ENCODE measurements around the gene KDM3B. TPM values are rescaled to one million over a fixed set of nuclear protein-coding genes. Genes with fewer than 3 reads are reported as not detected.

Gene KDM3B
- total RNA-seq, 2 donors from 2014 or later = 98.2 to 104 TPM

- H3K4me3 ChIP-seq (ENCODE audit: low read length) = no peak overlapping the region
- no peak for DNase-seq
- H3K9ac ChIP-seq (ENCODE audit: extremely low read depth, low read length, poor library complexity, severe bottlenecking) = no peak overlapping the region
- no peak overlapping the region for H3K4me3 Mint-ChIP-seq
- H3K27ac Mint-ChIP-seq = peak overlapping the region; percentile 22
- no peaks in the 10 kb centered on the region for H3K9me3 ChIP-seq (ENCODE audit: control insufficient read depth, low read length)
- H3K36me3 ChIP-seq (ENCODE audit: control insufficient read depth, insufficient read depth, low read length) = no peaks in the 10 kb centered on the region
- no peak overlapping the region for H3K27ac ChIP-seq (ENCODE audit: low read depth, low read length)
- 90% methylated on average over 3 of the region's 3 CpGs; no CpG with 5 or more reads in 1 of the 2 experiments for WGBS, 2 experiments (ENCODE audit: insufficient coverage in 1 of 2, insufficient read length in 1 of 2)
- H3K27me3 ChIP-seq (ENCODE audit: control insufficient read depth, insufficient read depth, low read length, poor library complexity, severe bottlenecking) = no peaks in the 10 kb centered on the region
- peaks cover 30% of the 10 kb centered on the region for H3K4me1 Mint-ChIP-seq
- H3K36me3 Mint-ChIP-seq (ENCODE audit: low read depth) = no peaks in the 10 kb centered on the region
- no peaks in the 10 kb centered on the region for H3K9me3 Mint-ChIP-seq
- peaks cover 1% of the 10 kb centered on the region for H3K4me1 ChIP-seq (ENCODE audit: control insufficient read depth, insufficient read depth, low read length)
- no peaks in the 10 kb centered on the region for H3K27me3 Mint-ChIP-seq (ENCODE audit: insufficient read depth)
- TF ChIP-seq, protein P1, sequence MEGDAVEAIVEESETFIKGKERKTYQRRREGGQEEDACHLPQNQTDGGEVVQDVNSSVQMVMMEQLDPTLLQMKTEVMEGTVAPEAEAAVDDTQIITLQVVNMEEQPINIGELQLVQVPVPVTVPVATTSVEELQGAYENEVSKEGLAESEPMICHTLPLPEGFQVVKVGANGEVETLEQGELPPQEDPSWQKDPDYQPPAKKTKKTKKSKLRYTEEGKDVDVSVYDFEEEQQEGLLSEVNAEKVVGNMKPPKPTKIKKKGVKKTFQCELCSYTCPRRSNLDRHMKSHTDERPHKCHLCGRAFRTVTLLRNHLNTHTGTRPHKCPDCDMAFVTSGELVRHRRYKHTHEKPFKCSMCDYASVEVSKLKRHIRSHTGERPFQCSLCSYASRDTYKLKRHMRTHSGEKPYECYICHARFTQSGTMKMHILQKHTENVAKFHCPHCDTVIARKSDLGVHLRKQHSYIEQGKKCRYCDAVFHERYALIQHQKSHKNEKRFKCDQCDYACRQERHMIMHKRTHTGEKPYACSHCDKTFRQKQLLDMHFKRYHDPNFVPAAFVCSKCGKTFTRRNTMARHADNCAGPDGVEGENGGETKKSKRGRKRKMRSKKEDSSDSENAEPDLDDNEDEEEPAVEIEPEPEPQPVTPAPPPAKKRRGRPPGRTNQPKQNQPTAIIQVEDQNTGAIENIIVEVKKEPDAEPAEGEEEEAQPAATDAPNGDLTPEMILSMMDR (conservative IDR thresholded peaks at IDR 0.05) = no peak
Observed at GRCh38 chr5:138334867-138335447, 17.5 kb upstream of the KDM3B start.

- peaks cover 5% of the 10 kb centered on the region for H3K4me1 ChIP-seq (ENCODE audit: control insufficient read depth, insufficient read depth, low read length)
- DNase-seq = no peak
- no peaks in the 10 kb centered on the region for H3K27me3 Mint-ChIP-seq (ENCODE audit: insufficient read depth)
- peaks cover 15% of the 10 kb centered on the region for H3K36me3 ChIP-seq (ENCODE audit: control insufficient read depth, insufficient read depth, low read length)
- H3K27ac ChIP-seq (ENCODE audit: low read depth, low read length) = peak overlapping the region; percentile 100
- TF ChIP-seq, protein P1 (conservative IDR thresholded peaks at IDR 0.05) = no peak
- no peaks in the 10 kb centered on the region for H3K9me3 ChIP-seq (ENCODE audit: control insufficient read depth, low read length)
- H3K9ac ChIP-seq (ENCODE audit: extremely low read depth, low read length, poor library complexity, severe bottlenecking) = peak overlapping the region; percentile 100
- 32 to 46% methylated on average over 4 to 13 of the region's 13 CpGs for WGBS, 2 experiments (ENCODE audit: insufficient coverage in 1 of 2, insufficient read length in 1 of 2)
- peaks cover 30% of the 10 kb centered on the region for H3K4me1 Mint-ChIP-seq
- no peaks in the 10 kb centered on the region for H3K9me3 Mint-ChIP-seq
- H3K27ac Mint-ChIP-seq = peak overlapping the region; percentile 100
- no peaks in the 10 kb centered on the region for H3K27me3 ChIP-seq (ENCODE audit: control insufficient read depth, insufficient read depth, low read length, poor library complexity, severe bottlenecking)
- H3K4me3 Mint-ChIP-seq = peak overlapping the region; percentile 82
- H3K36me3 Mint-ChIP-seq (ENCODE audit: low read depth) = peaks cover 13% of the 10 kb centered on the region
- H3K4me3 ChIP-seq (ENCODE audit: low read length) = peak overlapping the region; percentile 100
Observed at GRCh38 chr5:138336952-138337684, 15.4 kb upstream of the KDM3B start.

DNA sequence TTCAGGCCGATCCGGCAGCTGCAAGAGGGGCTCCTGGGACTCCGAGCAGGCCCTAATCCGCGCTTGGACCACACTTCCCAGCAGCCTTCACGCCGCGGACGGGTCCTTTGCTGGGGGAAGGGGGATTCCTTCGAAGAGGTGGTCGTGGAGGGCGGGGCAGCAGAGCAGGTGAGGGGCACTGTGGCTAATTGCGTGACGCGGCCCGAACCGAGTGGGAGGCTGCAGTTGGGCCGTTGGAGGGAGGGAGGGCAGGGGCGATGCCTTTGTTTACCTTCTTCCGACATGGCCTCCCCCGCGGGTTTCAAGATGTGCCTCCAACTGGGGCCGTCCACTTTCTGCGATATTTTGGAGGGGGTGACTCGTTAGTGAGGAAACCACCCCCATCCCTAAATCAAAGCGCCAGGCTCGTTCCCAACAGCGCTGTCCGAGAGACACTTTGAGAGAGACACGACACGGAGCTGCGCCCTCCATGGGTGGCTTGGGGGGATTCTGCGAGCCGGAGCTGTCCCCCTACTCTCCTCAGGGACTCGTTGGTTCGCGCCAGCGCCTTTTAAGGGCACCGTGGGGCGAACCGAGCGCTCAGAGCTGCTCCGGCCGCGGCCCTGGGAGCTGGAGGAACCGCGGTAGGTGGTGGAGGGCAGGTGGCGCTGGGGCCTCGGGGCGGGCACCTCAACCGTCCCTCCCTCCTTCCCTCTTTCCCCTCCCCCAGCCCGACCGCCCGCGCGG lies 14.6 kb upstream of the KDM3B start, which contains the start of gene FAM53C:
Gene FAM53C (plus strand): TSS at position 582 of the 726 bp plus-strand sequence. CDS start 3,070 bp downstream, outside the sequence.
- TF ChIP-seq, protein P1 (conservative IDR thresholded peaks at IDR 0.05) = no peak
- WGBS, 2 experiments (ENCODE audit: insufficient coverage in 1 of 2, insufficient read length in 1 of 2) = 0 to 1% methylated on average over 22 to 51 of the region's 56 CpGs
- peak within 1 kb of the TSS; percentile 100 for H3K4me3 ChIP-seq (ENCODE audit: low read length)
- H3K4me3 Mint-ChIP-seq = peak within 1 kb of the TSS; percentile 82
- H3K27ac Mint-ChIP-seq = peak within 1 kb of the TSS; percentile 100
- DNase-seq = peak; percentile 97
- H3K9ac ChIP-seq (ENCODE audit: extremely low read depth, low read length, poor library complexity, severe bottlenecking) = peak within 1 kb of the TSS; percentile 100
- peaks cover 5% of the 10 kb centered on the region for H3K4me1 ChIP-seq (ENCODE audit: control insufficient read depth, insufficient read depth, low read length)
- no peaks in the 10 kb centered on the region for H3K27me3 Mint-ChIP-seq (ENCODE audit: insufficient read depth)
- H3K9me3 ChIP-seq (ENCODE audit: control insufficient read depth, low read length) = no peaks in the 10 kb centered on the region
- no peaks in the 10 kb centered on the region for H3K27me3 ChIP-seq (ENCODE audit: control insufficient read depth, insufficient read depth, low read length, poor library complexity, severe bottlenecking)
- peaks cover 14% of the 10 kb centered on the region for H3K36me3 Mint-ChIP-seq (ENCODE audit: low read depth)
- H3K9me3 Mint-ChIP-seq = no peaks in the 10 kb centered on the region
- peaks cover 18% of the 10 kb centered on the region for H3K36me3 ChIP-seq (ENCODE audit: control insufficient read depth, insufficient read depth, low read length)
- peak within 1 kb of the TSS; percentile 100 for H3K27ac ChIP-seq (ENCODE audit: low read depth, low read length)
- H3K4me1 Mint-ChIP-seq = peaks cover 29% of the 10 kb centered on the region

Data from endodermal cell (in vitro differentiated cells).